GM13976 (cell line): ENCODE data around the gene MPP4.
A peak's percentile ranks its signal among the peaks of the same experiment; 100 is the strongest.

ENCODE experiments used
- DNase-seq: peaks from one replicate; pipeline ENCODE4 v3.0.0; 2012; ENCODE audit warnings: low spot score
- CTCF ChIP-seq: IDR thresholded peaks from 2 replicates; pipeline ENCODE4 v1.5.1; 2012; ENCODE audit warnings: borderline replicate concordance, mild to moderate bottlenecking; ENCODE audit not compliant: insufficient read depth; ENCODE audit errors: extremely low read depth, missing control alignments, control extremely low read depth
- in situ Hi-C: fragments of 300-500 bp; cut with MboI; formaldehyde crosslinking; loops from one replicate; pipeline ENCODE4 v1.12.0; 2022; ENCODE audit warnings: low sequenced_read_pairs, mixed read lengths, inconsistent platforms; ENCODE audit not compliant: unreplicated experiment

The MPP4 gene

GRCh38 chr2:201649442-201649841 is 49.0 kb downstream of the MPP4 start:
- TF ChIP-seq CTCF = no peak
- in situ Hi-C loops = no loop called here
- DNase-seq = no peak

- DNase-seq = no peak
- in situ Hi-C loops = no loop called here
- no peak for TF ChIP-seq CTCF
Measured at GRCh38 chr2:201647431-201647830, 51.0 kb downstream of the MPP4 start.

- no peak for DNase-seq
- no peak for TF ChIP-seq CTCF
- in situ Hi-C loops = no loop called here
Measured at GRCh38 chr2:201644001-201644400, 54.4 kb downstream of the MPP4 start.

GRCh38 chr2:201643216-201643890 is 55.1 kb downstream of the MPP4 start, which contains the start of gene TMEM237:
Gene TMEM237, minus strand, starts transcription at chr2:201643503. Its CDS starts 103 bp downstream, at chr2:201643400.
- no peak for TF ChIP-seq CTCF
- in situ Hi-C loops = no loop called here
- DNase-seq = peak; percentile 80

GRCh38 chr2:201642579-201643215 is 55.7 kb downstream of the MPP4 start:
- in situ Hi-C loops = no loop called here
- peak; percentile 91 for DNase-seq
- TF ChIP-seq CTCF = no peak

- in situ Hi-C loops = no loop called here
- TF ChIP-seq CTCF = no peak
- no peak for DNase-seq
Measured at GRCh38 chr2:201642086-201642578, 56.3 kb downstream of the MPP4 start.

- no peak for DNase-seq
- in situ Hi-C loops = no loop called here
- TF ChIP-seq CTCF = no peak
Measured at GRCh38 chr2:201639205-201639604, 59.2 kb downstream of the MPP4 start.
